Smooth muscle cell of the coronary artery (primary cell): ENCODE data around the gene OTUD1. TPM values are rescaled to one million over a fixed set of nuclear protein-coding genes. Genes with fewer than 3 reads are reported as not detected.

Experiments
- total RNA-seq: library from RNA; depleted of rRNA; stranded (reverse); fragments of >200 nt; gene quantifications from 2 replicates; pipeline ENCODE4 v1.2.3, GENCODE V29; 2014; ENCODE audit warnings: low replicate concordance

OTUD1 gene, protein sequence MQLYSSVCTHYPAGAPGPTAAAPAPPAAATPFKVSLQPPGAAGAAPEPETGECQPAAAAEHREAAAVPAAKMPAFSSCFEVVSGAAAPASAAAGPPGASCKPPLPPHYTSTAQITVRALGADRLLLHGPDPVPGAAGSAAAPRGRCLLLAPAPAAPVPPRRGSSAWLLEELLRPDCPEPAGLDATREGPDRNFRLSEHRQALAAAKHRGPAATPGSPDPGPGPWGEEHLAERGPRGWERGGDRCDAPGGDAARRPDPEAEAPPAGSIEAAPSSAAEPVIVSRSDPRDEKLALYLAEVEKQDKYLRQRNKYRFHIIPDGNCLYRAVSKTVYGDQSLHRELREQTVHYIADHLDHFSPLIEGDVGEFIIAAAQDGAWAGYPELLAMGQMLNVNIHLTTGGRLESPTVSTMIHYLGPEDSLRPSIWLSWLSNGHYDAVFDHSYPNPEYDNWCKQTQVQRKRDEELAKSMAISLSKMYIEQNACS
- total RNA-seq: 3.7 and 5.9 TPM in 2 replicates

DNA sequence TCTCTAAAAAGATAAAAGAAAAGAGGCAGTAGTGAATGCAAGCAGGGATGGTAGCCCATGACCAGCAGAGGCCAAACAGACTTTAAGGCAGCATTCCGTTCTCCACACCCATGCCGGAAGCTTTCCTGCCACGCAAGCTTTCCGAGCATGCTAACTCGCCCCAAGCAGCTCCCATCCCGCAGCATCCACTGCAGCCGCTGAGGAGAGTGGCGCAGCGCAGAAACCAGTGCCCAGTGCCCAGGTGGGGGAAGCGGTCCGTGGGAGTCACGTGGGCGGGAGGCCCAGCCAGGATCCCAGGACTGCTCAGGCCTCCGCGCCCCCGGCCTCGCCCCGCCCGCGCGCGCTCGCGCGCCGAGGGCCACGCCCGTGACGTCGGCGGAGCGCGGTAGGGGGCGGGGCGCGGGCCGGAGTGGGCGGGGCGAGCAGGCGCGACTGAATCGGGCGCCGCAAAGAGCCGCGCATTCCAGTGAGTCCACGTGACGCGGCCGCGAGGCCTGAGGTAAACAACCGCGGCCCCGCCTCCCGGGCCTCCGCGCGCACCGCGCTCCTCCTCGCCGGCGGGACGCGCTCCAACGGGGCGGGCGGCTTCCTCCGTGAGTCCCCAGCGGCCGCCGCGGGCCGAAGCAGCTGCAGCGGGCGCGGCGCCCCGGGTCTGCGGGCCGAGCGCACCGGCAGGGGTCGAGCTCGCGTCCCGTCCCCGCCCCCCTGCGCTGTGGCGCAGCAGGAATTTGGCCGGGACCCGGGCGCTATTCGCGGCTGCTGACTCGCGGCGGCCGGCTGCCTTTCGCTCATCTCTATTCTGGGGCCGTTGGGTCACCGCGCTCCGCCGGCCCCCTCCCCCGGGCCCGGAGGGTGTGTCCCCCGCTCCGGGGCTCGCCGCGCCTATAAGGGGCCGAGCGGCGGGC is at the start of gene OTUD1:
Gene OTUD1 (plus strand): TSS at position 529 of the 905 bp plus-strand sequence. CDS start 383 bp downstream, outside the sequence.

Other genes with a start within 250 kb of the OTUD1 start
- not detected in 2 replicates for gene PTF1A, start 246.8 kb upstream of the OTUD1 start, total RNA-seq
- gene C10orf67, start 94.3 kb upstream of the OTUD1 start, total RNA-seq: not detected in 2 replicates